KOPT-K1 (cell line): ENCODE measurements around the gene RHBDD3.

ENCODE experiments used
- H3K27ac ChIP-seq: fragments of 200-600 bp; sonication (generic); 2 replicates; pipeline ENCODE4 v1.5.1; 2016; ENCODE audit warnings: antibody characterized with exemption, mild to moderate bottlenecking, low read depth, low read length; ENCODE audit not compliant: poor library complexity, severe bottlenecking
- H3K36me3 ChIP-seq: fragments of 200-600 bp; sonication (generic); 2 replicates; pipeline ENCODE4 v1.5.1; 2017; ENCODE audit warnings: antibody characterized with exemption, mild to moderate bottlenecking, low read length, moderate library complexity; ENCODE audit not compliant: insufficient read depth
- H3K9me3 ChIP-seq: fragments of 200-600 bp; sonication (generic); 2 replicates; pipeline ENCODE4 v1.5.1; 2017; ENCODE audit warnings: antibody characterized with exemption, low read length, mild to moderate bottlenecking; ENCODE audit not compliant: insufficient read depth, poor library complexity, severe bottlenecking

The RHBDD3 gene

GRCh38 chr22:29266564-29267461, 968 bp downstream of the RHBDD3 start:
- peak overlapping the region; percentile 98 for H3K27ac ChIP-seq
- peaks cover 55% of the 10 kb centered on the region for H3K36me3 ChIP-seq
- H3K9me3 ChIP-seq = no peaks in the 10 kb centered on the region

- Histone ChIP-seq H3K27ac (peak overlapping the region; percentile 98), H3K9me3 (no peaks in the 10 kb centered on the region), H3K36me3 (peaks cover 47% of the 10 kb centered on the region)
These were observed 1.9 kb downstream of the RHBDD3 start for GRCh38 chr22:29265929-29266328.

- peaks cover 47% of the 10 kb centered on the region for H3K36me3 ChIP-seq
- no peak overlapping the region for H3K27ac ChIP-seq
- H3K9me3 ChIP-seq = no peaks in the 10 kb centered on the region
These were observed 2.5 kb downstream of the RHBDD3 start for GRCh38 chr22:29265305-29265704.

DNA sequence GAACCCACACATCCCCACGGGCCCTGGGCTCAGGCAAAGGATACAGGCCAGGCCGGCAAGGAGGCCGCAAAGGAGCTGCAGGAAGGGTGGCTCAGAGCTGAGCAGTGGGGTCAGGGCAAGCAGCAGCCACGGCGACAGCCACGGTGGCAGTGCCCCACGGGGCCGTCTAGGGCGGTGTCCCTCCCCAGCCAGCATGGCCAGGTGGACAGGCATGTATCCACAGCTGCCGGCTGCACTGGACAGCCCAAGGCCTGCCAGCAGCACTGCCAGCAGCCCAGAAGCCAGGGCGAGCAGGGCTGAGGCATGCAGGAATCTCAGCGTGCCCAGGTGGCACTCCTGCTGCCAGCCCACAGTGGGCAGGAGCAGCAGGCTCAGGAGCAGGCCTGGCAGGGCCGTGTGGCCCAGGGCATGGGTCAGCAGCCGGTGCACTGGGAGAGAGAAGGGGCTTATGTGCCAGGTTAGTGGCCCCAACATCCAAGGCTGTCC, 3.9 kb downstream of the RHBDD3 start:
- Histone ChIP-seq H3K36me3 (peaks cover 50% of the 10 kb centered on the region), H3K27ac (no peak overlapping the region), H3K9me3 (no peaks in the 10 kb centered on the region)

- peaks cover 58% of the 10 kb centered on the region for H3K36me3 ChIP-seq
- no peaks in the 10 kb centered on the region for H3K9me3 ChIP-seq
- H3K27ac ChIP-seq = no peak overlapping the region
These were observed 7.0 kb downstream of the RHBDD3 start for GRCh38 chr22:29260601-29261315.

GRCh38 chr22:29260031-29260560, 7.7 kb downstream of the RHBDD3 start:
- H3K27ac ChIP-seq = no peak overlapping the region
- H3K9me3 ChIP-seq = no peaks in the 10 kb centered on the region
- peaks cover 51% of the 10 kb centered on the region for H3K36me3 ChIP-seq

- H3K9me3 ChIP-seq = no peaks in the 10 kb centered on the region
- H3K27ac ChIP-seq = no peak overlapping the region
- H3K36me3 ChIP-seq = peaks cover 45% of the 10 kb centered on the region
These were observed 8.4 kb downstream of the RHBDD3 start for GRCh38 chr22:29259253-29259899.

GRCh38 chr22:29258407-29259252, 9.2 kb downstream of the RHBDD3 start:
- peaks cover 38% of the 10 kb centered on the region for H3K36me3 ChIP-seq
- H3K27ac ChIP-seq = no peak overlapping the region
- no peaks in the 10 kb centered on the region for H3K9me3 ChIP-seq

GRCh38 chr22:29257751-29258181, 10.0 kb downstream of the RHBDD3 start:
- Histone ChIP-seq H3K9me3 (no peaks in the 10 kb centered on the region), H3K36me3 (peaks cover 35% of the 10 kb centered on the region), H3K27ac (no peak overlapping the region)

GRCh38 chr22:29256606-29257325, 11.0 kb downstream of the RHBDD3 start:
- Histone ChIP-seq H3K9me3 (no peaks in the 10 kb centered on the region), H3K36me3 (peaks cover 35% of the 10 kb centered on the region), H3K27ac (no peak overlapping the region)

GRCh38 chr22:29255064-29255621, 12.6 kb downstream of the RHBDD3 start:
- peak overlapping the region; percentile 37 for H3K27ac ChIP-seq
- peaks cover 26% of the 10 kb centered on the region for H3K36me3 ChIP-seq
- no peaks in the 10 kb centered on the region for H3K9me3 ChIP-seq

GRCh38 chr22:29254286-29254660, 13.5 kb downstream of the RHBDD3 start:
- Histone ChIP-seq H3K27ac (peak overlapping the region; percentile 37), H3K9me3 (no peaks in the 10 kb centered on the region), H3K36me3 (peaks cover 18% of the 10 kb centered on the region)

DNA sequence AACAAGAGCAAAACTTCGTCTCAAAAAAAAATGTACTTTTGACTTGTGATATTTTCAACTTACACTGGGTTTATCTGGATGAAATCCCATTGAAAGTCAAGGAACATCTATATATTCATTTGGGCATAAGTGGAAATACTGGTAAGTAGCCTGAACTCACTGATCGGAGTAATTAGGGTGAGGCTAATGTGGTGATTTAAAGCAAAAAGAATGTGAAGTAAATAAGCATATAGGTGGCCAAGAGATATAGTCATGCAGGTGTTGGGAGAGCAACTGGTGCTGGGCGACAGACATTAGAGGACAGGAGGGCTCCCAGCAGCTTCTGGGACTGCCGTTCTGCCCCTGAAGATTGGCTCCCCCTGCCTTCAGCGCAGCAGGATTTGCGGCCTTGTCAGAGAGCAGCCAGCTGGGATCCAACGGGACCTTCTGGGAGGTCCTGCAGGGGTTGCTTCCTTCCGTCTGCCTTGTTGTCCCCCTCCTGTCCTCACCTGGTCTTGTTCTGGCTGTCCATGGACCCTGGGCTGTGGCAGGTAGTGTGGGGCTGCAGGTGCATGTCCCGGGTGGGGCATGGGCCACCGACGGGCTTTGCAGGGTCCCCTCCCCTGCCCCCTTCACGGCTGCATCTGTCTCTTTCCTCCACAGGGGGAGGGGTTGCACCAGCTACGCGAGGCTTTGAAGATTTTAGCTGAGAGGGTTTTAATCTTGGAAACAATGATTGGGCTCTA, 14.1 kb downstream of the RHBDD3 start:
- peaks cover 12% of the 10 kb centered on the region; the same call in 1 of the 2 replicates for H3K36me3 ChIP-seq
- H3K27ac ChIP-seq = peak overlapping the region; percentile 37
- no peaks in the 10 kb centered on the region for H3K9me3 ChIP-seq
